Keratinocyte (primary cell): Measurements from ENCODE around the gene SDCCAG8. TPM values are rescaled to one million over a fixed set of nuclear protein-coding genes. Genes with fewer than 3 reads are reported as not detected.

Source experiments
- DNase-seq: peaks from one replicate; pipeline ENCODE4 v3.0.0-alpha.2; 2011; ENCODE audit warnings: low read depth, missing footprints, low spot score
- FAIRE-seq: peaks from 2 replicates; lab custom pipeline; 2011; peaks lifted over from hg19 to GRCh38; lab: Jason Lieb, UNC
- H2AFZ ChIP-seq: 2 replicates; pipeline ENCODE4 v1.6.0; 2012; ENCODE audit warnings: low read length, control low read depth, inconsistent platforms; ENCODE audit not compliant: control insufficient read depth
- H3K27ac ChIP-seq: 2 replicates; pipeline ENCODE4 v1.5.1; 2011; ENCODE audit warnings: low read length; ENCODE audit not compliant: control insufficient read depth, insufficient read depth
- H3K27me3 ChIP-seq: 3 replicates; pipeline ENCODE4 v1.6.0; 2011; ENCODE audit warnings: low read length; ENCODE audit not compliant: control insufficient read depth, insufficient read depth; ENCODE audit errors: extremely low read depth
- H3K36me3 ChIP-seq, 2 experiments: 2 replicates in 1 of 2; 3 replicates in 1 of 2; pipeline ENCODE4 v1.5.1; 2011; ENCODE audit warnings: low read length in 2 of 2, mild to moderate bottlenecking in 1 of 2; ENCODE audit not compliant: control insufficient read depth in 2 of 2, insufficient read depth in 2 of 2; ENCODE audit errors: extremely low read depth in 1 of 2
- H3K4me1 ChIP-seq: 3 replicates; pipeline ENCODE4 v1.5.1; 2011; ENCODE audit warnings: low read length; ENCODE audit not compliant: control insufficient read depth, insufficient read depth; ENCODE audit errors: extremely low read depth
- H3K4me2 ChIP-seq: 3 replicates; pipeline ENCODE4 v1.6.0; 2011; ENCODE audit warnings: low read depth, low read length; ENCODE audit not compliant: control insufficient read depth, insufficient read depth; ENCODE audit errors: extremely low read depth
- H3K4me3 ChIP-seq, 3 experiments: fragments of 200-600 bp in 1 of 3; sonication (generic) in 1 of 3; 2 replicates in 2 of 3; 3 replicates in 1 of 3; pipeline ENCODE4 v1.5.1; 2011 to 2016; ENCODE audit warnings: low read length in 3 of 3, mild to moderate bottlenecking in 3 of 3, control low read depth in 2 of 3, inconsistent platforms in 1 of 3, low read depth in 1 of 3, mixed read lengths in 1 of 3, mixed run types in 1 of 3, moderate library complexity in 1 of 3; ENCODE audit not compliant: control insufficient read depth in 2 of 3, insufficient read depth in 2 of 3; ENCODE audit errors: extremely low read depth in 1 of 3
- H3K79me2 ChIP-seq: 2 replicates; pipeline ENCODE4 v1.6.0; 2012; ENCODE audit warnings: low read length; ENCODE audit not compliant: control insufficient read depth, insufficient read depth
- H3K9ac ChIP-seq: 3 replicates; pipeline ENCODE4 v1.6.0; 2011; ENCODE audit warnings: low read length; ENCODE audit not compliant: control insufficient read depth, insufficient read depth; ENCODE audit errors: extremely low read depth
- H3K9me1 ChIP-seq: 3 replicates; pipeline ENCODE4 v1.6.0; 2011; ENCODE audit warnings: low read length; ENCODE audit not compliant: control insufficient read depth, insufficient read depth; ENCODE audit errors: extremely low read depth
- H3K9me3 ChIP-seq: 2 replicates; pipeline ENCODE4 v1.5.1; 2012; ENCODE audit warnings: low read depth, low read length; ENCODE audit not compliant: control insufficient read depth
- H4K20me1 ChIP-seq: 3 replicates; pipeline ENCODE4 v1.6.0; 2011; ENCODE audit warnings: low read length; ENCODE audit not compliant: control insufficient read depth, insufficient read depth; ENCODE audit errors: extremely low read depth
- EZH2 ChIP-seq: IDR thresholded peaks from one replicate; pipeline ENCODE4 v1.6.1; 2012; ENCODE audit warnings: inconsistent platforms, mild to moderate bottlenecking, low read length, moderate library complexity
- dilution Hi-C: fragments of 300-500 bp; cut with MboI; formaldehyde crosslinking; loops from one replicate; pipeline ENCODE4 v1.7.0; 2020; ENCODE audit warnings: low sequenced_read_pairs; ENCODE audit not compliant: extremely low pct_ligation_motif_present
- polyA plus RNA-seq, 5 experiments: library from polyadenylated mRNA; depleted of rRNA in 3 of 5; stranded (reverse) in 3 of 5; stranded (forward) in 1 of 5; unstranded in 1 of 5; fragments of >200 nt; gene quantifications; 1 replicate in 1 of 5; 2 replicates in 3 of 5; 3 replicates in 1 of 5; pipeline versions ENCODE4 v1.2.1 to v1.2.3, GENCODE V29; 2011 to 2012; ENCODE audit warnings: missing spikeins in 2 of 5, low read depth in 1 of 5, low replicate concordance in 1 of 5
- TF ChIP-seq, protein P1 (sequence below), 3 experiments: IDR thresholded peaks in 1 of 3; conservative IDR thresholded peaks in 1 of 3; optimal IDR thresholded peaks in 1 of 3; 2 replicates in 2 of 3; 3 replicates in 1 of 3; pipeline versions ENCODE3 to v1.5.1; 2011; ENCODE audit warnings: low read length in 3 of 3, mild to moderate bottlenecking in 3 of 3, moderate library complexity in 2 of 3, control low read depth in 1 of 3, inconsistent platforms in 1 of 3; ENCODE audit not compliant: insufficient read depth in 2 of 3; ENCODE audit errors: extremely low read depth in 1 of 3

SDCCAG8 gene
- polyA plus RNA-seq, 1 donor (not counting 4 experiments of a cell fraction or from before 2014, with no cell fraction given) = 61.6 TPM

DNA sequence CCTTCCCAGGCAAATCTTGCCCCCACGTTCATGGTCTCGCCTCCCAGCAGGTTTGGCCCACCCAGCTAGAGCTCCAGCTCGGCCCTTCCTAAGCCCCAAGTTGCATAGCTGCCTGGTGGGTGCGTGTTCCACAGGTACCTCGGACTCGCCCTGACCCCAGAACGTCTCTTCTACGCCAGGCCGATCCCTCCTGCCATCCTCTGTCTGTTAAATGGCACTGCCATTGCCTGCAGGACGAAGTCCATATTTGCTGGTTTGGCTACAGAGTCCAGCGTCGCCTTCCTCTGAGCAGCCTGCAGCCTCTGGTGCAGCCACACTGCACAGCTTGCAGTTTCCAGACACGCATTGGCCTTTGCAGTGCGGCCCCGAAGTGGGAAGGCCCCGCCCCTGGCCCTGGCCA, 228.1 kb downstream of the SDCCAG8 start:
- Histone ChIP-seq H3K4me2 (no peak overlapping the region), H3K9ac (no peak overlapping the region), H3K79me2 (peaks cover 1% of the 10 kb centered on the region), H3K27me3 (no peaks in the 10 kb centered on the region), H3K9me3 (no peaks in the 10 kb centered on the region), H3K9me1 (no peaks in the 10 kb centered on the region), H3K4me1 (peaks cover 5% of the 10 kb centered on the region), H3K27ac (no peak overlapping the region), H3K4me3 (no peak overlapping the region), H2AFZ (no peak overlapping the region), H4K20me1 (no peaks in the 10 kb centered on the region), H3K36me3 (no peaks in the 10 kb centered on the region)
- DNase-seq = no peak
- dilution Hi-C loops = no loop called here
- TF ChIP-seq, protein P1, sequence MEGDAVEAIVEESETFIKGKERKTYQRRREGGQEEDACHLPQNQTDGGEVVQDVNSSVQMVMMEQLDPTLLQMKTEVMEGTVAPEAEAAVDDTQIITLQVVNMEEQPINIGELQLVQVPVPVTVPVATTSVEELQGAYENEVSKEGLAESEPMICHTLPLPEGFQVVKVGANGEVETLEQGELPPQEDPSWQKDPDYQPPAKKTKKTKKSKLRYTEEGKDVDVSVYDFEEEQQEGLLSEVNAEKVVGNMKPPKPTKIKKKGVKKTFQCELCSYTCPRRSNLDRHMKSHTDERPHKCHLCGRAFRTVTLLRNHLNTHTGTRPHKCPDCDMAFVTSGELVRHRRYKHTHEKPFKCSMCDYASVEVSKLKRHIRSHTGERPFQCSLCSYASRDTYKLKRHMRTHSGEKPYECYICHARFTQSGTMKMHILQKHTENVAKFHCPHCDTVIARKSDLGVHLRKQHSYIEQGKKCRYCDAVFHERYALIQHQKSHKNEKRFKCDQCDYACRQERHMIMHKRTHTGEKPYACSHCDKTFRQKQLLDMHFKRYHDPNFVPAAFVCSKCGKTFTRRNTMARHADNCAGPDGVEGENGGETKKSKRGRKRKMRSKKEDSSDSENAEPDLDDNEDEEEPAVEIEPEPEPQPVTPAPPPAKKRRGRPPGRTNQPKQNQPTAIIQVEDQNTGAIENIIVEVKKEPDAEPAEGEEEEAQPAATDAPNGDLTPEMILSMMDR (optimal IDR thresholded peaks at IDR 0.05 in 1 of 3, IDR thresholded peaks at IDR 0.05 in 1 of 3, conservative IDR thresholded peaks at IDR 0.05 in 1 of 3; ENCODE audit: extremely low read depth in 1 of 3, insufficient read depth in 2 of 3, low read length in 3 of 3) = no peak
- no peak for TF ChIP-seq EZH2
- FAIRE-seq = no peak

DNA sequence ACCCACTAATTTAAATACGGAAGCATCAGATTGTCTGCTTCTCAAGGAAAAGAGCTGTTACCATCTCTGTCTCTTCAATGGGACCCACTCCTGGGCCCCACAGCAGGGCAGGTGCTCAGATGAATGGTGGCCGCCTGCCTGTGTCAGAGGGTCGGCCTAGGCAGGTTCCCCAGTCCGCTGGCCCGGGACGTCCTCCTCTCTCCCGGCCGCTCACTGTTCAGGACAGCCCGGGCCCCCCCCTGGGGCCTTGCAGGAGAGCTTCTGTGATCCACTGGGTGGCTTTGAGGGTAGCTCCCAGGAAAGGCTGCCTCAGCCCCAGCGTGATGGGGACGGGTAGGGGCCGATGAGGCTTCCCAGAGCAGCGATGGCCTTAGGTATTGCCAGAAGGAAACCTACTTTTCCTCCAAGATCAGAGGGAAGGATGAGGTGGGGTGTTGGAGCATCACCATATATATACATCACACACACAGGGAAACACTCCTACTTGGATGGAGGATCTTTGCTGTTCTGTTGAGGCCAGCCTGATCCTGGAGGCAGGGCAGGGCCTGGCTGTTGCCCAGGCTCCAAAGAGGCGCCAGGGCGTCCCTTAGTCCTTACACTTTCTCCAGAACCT, 231.3 kb downstream of the SDCCAG8 start:
- Histone ChIP-seq H3K79me2 (peaks cover 16% of the 10 kb centered on the region), H3K9me1 (no peaks in the 10 kb centered on the region), H3K36me3 (peaks cover 5 to 7% of the 10 kb centered on the region in 2 experiments), H2AFZ (no peak overlapping the region), H3K9ac (no peak overlapping the region), H3K4me3 (no peak overlapping the region), H3K27me3 (no peaks in the 10 kb centered on the region), H4K20me1 (no peaks in the 10 kb centered on the region), H3K4me2 (no peak overlapping the region), H3K4me1 (no peaks in the 10 kb centered on the region), H3K27ac (no peak overlapping the region), H3K9me3 (no peaks in the 10 kb centered on the region)
- TF ChIP-seq, protein P1 (optimal IDR thresholded peaks at IDR 0.05 in 1 of 3, IDR thresholded peaks at IDR 0.05 in 1 of 3, conservative IDR thresholded peaks at IDR 0.05 in 1 of 3; ENCODE audit: extremely low read depth in 1 of 3, insufficient read depth in 2 of 3, low read length in 3 of 3) = no peak
- no peak for TF ChIP-seq EZH2
- no peak for FAIRE-seq
- DNase-seq = no peak
- dilution Hi-C loops = no loop called here
